Activated CD4-positive, CD25-positive, alpha-beta regulatory T cell (primary cell): Measurements from ENCODE around the gene RBBP6.
A peak's percentile ranks its signal among the peaks of the same experiment; 100 is the strongest.

Source experiments
- DNase-seq, 4 experiments: peaks; one replicate each; lab custom pipeline; 2025; lab: John Stamatoyannopoulos, UW

RBBP6 gene

DNA sequence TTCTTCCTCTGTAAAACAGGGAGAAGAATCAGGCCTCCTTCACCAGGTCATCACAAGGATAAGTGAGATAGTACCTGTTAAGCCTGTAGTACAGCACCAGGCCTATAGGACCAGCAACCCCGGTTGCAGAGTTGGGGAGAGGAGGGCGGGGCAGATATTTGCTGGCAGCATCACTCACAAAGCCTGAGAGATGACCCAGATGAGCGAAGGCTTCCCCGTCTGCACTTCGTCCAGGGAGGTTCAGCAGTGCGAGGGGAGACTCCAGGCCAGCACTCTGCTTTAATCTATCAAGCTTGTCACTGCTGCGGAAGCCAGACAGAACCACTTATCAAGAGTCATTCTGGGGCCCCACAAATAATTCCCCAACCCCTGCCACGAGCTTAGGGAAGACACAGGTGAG is 15.8 kb upstream of the RBBP6 start:
- DNase-seq = no peak

GRCh38 chr16:24524855-24525677 is 14.3 kb upstream of the RBBP6 start:
- no peak for DNase-seq

- DNase-seq = no peak
Measured at GRCh38 chr16:24525970-24526559, 13.3 kb upstream of the RBBP6 start.

DNA sequence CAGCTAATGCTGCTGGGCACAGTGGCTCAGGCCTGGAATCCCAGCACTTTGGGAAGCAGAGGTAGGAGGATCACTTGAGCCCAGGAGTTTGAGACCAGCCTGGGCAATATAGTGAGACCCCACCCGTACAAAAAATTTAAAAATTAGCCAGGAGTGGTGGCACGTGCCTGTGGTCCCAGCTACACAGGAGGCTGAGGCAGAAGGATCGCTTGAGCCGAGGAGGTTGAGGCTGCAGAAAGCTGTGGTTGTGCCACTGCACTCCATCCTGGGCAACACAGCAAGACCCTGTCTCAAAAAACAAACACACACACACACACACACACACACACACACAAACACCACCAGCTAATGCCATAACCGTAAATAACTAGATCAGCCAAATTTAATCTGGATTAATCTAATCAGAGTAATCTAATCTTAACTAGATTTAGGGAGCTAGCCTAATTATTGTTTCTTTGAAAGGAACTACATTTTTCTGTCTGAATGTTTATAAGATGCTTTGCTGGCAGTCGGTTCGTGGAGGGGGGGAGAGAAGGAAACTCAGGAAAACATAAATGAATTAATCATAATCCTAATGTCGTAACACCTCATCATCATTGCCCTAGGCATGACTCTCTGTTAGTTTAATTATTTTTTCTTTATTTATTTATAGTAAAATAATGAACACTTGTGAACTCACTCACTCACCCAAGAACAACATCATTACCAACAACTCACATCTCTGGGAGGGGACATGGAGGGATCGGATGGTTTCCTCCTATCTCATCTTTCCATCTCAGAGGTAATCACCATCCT is 12.5 kb upstream of the RBBP6 start:
- DNase-seq = no peak

DNA sequence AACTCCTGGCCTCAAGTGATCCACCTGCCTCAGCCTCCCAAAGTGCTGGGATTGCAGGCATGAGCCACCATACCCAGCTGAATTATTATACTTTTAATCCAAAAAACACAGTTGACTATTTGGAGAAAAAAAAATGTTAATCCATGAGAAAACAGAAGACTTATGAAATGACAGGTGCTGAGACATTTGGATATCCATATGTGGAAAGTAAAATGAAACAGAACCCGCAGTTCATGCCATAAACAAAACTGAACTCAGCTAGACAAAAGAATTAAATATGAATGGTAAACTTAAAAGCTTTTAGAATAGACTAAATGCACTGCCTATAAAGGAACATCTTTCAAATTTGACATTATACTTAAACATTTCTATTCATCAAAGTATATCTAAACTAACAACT is 8.2 kb upstream of the RBBP6 start:
- no peak for DNase-seq

GRCh38 chr16:24534620-24535019 is 4.7 kb upstream of the RBBP6 start:
- no peak for DNase-seq

- DNase-seq = no peak
Measured at GRCh38 chr16:24535827-24536226, 3.5 kb upstream of the RBBP6 start.

- no peak for DNase-seq
Measured at GRCh38 chr16:24536671-24537070, 2.7 kb upstream of the RBBP6 start.

GRCh38 chr16:24537474-24538337 is 1.7 kb upstream of the RBBP6 start:
- DNase-seq = no peak

DNA sequence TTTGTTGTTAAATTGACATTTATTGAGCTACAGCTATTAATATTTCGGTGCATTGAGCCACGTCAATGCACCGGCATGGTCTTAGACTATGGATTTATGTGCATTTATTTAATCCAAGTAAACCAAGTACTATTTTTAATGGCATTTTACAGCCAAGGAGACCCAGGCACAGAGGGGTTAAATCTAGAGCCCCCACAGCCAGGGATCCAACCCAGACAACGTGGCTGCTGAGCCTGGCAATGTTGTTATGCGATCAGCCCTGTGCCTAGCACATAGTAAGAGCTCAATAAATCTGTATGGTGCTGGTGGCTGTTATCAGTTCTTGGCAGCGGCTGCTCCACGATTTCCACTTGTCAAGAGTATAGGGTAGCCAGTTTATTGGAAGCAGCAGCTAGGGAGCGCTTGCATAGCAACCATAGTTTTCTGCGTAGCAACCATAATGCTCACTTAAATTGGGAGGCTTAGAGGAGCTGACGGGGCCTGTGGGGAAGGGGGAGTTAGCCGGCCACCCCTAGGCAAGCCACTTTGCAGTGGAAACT is 541 bp upstream of the RBBP6 start:
- DNase-seq = no peak

DNA sequence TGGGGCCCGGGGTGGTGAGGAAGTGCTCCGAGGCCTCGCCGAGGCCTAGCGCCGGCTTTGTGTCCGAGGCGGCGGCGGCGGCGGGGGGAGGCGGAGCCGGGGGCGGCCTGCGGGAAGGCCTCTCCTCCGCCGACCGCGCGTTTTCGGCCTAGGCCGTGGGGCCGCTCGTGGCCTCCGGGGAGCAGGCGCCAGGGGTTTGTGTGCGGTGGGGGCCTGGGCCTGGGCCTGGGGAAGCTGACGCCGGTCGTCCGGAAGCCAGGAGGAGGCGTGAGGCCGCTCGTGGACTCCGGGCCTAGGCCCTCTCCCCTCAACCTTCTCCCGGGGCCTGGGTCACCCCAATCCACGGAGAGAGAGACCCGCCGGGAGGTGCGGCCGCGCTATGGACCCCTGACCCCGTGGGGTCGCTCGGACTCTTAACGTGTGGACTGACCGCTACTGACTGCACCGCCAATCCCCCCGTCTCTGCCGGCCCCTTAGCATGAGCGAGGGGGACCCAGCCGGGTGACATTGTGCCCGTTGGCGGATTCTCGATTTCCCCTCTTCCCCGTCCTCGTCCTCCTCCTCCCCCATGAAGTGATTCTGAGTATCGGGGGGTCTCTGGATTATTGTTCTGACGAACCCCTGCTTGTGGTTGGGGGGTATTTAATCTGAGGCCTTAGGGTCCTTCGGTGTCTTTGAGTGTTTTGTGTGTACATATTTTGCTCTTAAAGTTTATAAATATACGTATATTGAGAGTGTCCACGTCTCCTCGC is 660 bp downstream of the RBBP6 start:
- peak; percentile 30 to 61 (median 45) for DNase-seq

DNA sequence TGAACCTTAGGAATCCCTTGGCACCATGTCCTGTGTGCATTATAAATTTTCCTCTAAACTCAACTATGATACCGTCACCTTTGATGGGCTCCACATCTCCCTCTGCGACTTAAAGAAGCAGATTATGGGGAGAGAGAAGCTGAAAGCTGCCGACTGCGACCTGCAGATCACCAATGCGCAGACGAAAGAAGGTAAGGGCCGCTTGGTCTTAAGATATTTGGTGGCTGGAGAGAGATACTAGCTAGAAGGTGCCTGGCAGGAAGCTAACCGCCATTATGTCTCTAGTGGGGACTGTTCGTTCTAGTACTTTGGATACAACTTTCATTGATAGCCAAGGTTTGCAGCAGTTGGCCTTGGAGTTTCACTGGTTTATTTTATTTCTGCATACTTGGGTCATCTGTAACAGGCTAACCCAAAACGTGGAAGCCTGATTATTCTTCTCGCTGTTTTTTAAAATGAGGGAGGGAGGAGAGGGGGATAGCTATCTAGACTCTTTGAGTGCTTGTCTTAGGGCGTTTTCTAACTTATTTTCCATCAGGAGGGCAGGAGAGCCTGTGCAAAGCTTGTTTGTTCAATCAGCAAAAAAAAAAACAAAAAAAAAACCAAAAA is 1.3 kb downstream of the RBBP6 start:
- DNase-seq = no peak

GRCh38 chr16:24541233-24541933 is 2.0 kb downstream of the RBBP6 start:
- no peak for DNase-seq

DNA sequence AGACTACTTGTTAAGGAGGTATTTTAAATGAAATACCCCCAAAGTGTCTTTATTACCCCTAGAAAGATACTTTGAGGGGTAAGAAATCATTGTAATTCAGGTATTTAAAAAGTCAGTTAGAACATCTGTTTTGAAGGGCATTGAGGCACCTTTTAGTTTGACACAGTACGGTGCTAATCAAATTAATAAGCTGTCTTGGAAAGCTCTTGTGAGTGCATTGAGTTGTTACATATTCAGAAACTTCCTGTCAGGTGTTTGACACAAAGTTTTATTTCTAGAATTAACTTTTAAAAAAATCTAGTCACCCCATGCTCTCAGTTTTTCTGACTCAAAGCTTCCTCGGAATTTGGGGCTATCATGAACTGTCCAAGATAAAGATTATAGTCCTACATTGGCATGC is 4.6 kb downstream of the RBBP6 start:
- DNase-seq = no peak

- DNase-seq = no peak
Measured at GRCh38 chr16:24544640-24545039, 5.3 kb downstream of the RBBP6 start.

GRCh38 chr16:24550295-24550694 is 10.9 kb downstream of the RBBP6 start:
- no peak for DNase-seq

DNA sequence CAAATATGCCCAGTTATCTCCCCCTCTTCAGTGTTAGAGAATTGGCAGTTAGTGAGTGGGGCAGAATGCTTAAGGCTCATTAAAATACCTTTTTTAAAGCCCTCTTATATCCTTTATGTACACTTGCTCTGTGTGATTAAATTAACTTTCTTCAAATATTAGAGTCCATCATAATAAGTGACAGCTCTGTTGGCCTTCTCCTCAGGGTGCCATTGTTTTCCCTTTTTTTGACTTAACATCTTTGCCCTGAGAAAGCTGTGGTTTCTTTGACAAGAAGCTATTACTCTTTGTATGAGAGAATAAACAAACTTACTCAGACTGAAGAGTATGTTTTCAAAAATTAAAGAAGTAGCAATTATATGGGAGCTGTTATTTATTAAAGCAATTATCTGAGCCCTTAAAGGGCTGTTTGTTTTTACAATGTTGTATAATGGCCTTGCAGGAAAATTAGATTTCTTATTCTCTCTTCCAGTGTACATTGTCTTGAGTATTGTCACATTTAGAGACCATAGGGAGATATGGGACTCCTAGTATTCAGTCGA is 13.4 kb downstream of the RBBP6 start:
- DNase-seq = no peak

DNA sequence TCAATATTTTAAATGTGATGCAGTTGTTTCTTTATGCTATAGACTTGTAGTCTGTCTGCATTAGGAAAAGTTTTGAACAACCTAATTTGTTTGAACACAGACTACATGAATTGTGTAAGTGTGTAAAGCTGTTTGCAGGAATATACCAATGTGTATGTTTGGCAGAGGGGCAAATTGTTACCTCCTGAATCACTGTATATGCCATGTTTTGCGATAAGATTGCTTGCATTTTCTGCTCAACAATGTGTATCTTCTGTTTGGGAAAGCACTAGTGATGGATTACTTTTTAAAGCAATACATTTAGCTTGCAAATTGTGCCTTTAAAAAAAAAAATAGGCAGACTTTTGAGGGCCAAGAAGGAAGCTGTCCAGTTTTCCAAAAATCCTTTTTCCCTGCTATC is 14.6 kb downstream of the RBBP6 start:
- DNase-seq = no peak

- DNase-seq = no peak
Measured at GRCh38 chr16:24555346-24555872, 16.0 kb downstream of the RBBP6 start.
